Measurements from ENCODE around the gene PLCB1.

DNA sequence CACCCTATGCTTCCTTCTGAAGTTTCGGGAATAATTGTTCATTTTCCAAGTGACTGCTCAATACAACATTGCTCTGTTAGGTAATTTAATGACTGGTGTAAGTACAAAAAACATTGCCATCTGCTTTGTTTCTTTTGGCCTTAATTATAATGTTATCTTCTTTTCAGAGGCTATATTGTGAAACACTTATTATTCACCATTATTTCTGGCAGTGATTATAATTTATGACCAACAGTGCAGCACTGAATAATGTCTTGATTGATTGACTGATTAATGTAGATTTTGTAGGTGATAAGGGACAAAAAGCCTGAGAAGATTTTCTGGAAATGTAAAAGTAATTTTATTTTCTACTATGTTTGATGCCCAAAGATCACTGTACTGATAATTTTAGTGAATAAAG lies 377.7 kb downstream of the PLCB1 start:
- TF ChIP-seq POLR2A (IDR thresholded peaks at IDR 0.05) = no peak
- TF ChIP-seq, protein P1, sequence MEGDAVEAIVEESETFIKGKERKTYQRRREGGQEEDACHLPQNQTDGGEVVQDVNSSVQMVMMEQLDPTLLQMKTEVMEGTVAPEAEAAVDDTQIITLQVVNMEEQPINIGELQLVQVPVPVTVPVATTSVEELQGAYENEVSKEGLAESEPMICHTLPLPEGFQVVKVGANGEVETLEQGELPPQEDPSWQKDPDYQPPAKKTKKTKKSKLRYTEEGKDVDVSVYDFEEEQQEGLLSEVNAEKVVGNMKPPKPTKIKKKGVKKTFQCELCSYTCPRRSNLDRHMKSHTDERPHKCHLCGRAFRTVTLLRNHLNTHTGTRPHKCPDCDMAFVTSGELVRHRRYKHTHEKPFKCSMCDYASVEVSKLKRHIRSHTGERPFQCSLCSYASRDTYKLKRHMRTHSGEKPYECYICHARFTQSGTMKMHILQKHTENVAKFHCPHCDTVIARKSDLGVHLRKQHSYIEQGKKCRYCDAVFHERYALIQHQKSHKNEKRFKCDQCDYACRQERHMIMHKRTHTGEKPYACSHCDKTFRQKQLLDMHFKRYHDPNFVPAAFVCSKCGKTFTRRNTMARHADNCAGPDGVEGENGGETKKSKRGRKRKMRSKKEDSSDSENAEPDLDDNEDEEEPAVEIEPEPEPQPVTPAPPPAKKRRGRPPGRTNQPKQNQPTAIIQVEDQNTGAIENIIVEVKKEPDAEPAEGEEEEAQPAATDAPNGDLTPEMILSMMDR (IDR thresholded peaks at IDR 0.05) = no peak

Measured in Peyer's patch (tissue), 4 donors.